ENCODE results near the gene FOXD4.
"Not testable (repeated sequence)": the region's sequence is repeated elsewhere in the genome, so short reads cannot be mapped to it uniquely, and the experiment has no call there.

DNA sequence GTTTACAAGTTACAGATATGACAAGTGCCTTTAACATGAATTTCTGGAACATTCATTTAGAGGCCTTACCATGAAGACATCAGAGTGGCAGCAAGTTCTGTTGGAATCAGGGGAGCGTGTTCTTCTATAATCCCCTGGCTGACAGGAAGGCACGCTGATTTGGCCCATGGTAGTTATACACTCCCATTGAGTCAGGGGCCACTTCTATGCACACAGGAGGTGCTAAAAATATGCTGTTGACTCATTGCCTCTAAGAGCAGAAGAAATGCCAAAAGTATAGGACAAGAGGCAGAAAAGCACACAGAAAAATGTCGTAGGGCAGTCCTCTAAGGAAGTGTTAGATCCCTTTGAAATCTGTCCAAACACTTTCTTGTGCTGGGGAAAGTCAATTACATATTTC lies 39.9 kb downstream of the FOXD4 start:
- TF ChIP-seq CTCF (conservative IDR thresholded peaks at IDR 0.05); EZH2 (IDR thresholded peaks at IDR 0.05; ENCODE audit: low read depth): not testable (repeated sequence)
